ENCODE data around the gene BACH2. TPM values are rescaled to one million over a fixed set of nuclear protein-coding genes. Genes with fewer than 3 reads are reported as not detected.

The BACH2 gene
- total and polyA plus RNA-seq, 2 experiments from 2014 or later: 1.6 to 5.7 TPM

GRCh38 chr6:90253631-90254030, 43.0 kb downstream of the BACH2 start:
- Histone ChIP-seq H3K4me3 (no peak overlapping the region), H3K9me2 (ENCODE audit: insufficient read depth) (no peaks in the 10 kb centered on the region), H2AFZ (no peak overlapping the region), H3F3A (replicated peaks; ENCODE audit: low read depth) (no peaks in the 10 kb centered on the region), H3K4me2 (no peak overlapping the region), H3K79me2 (replicated peaks; ENCODE audit: insufficient read depth) (no peaks in the 10 kb centered on the region), H4K20me1 (replicated peaks; ENCODE audit: insufficient read depth) (no peaks in the 10 kb centered on the region), H3K36me3 (ENCODE audit: insufficient read depth) (no peaks in the 10 kb centered on the region), H3K27me3 (ENCODE audit: insufficient read depth) (no peaks in the 10 kb centered on the region), H3K27ac (ENCODE audit: low read depth) (no peak overlapping the region), H3K4me1 (ENCODE audit: insufficient read depth) (no peaks in the 10 kb centered on the region)
- no peaks in the 10 kb centered on the region for H3K4me1 Mint-ChIP-seq
- no peaks in the 10 kb centered on the region for H3K36me3 Mint-ChIP-seq (ENCODE audit: low read depth)
- no peak for DNase-seq (ENCODE audit: low spot score)
- no peaks in the 10 kb centered on the region for H3K9me3 Mint-ChIP-seq
- no peaks in the 10 kb centered on the region for H3K27me3 Mint-ChIP-seq (ENCODE audit: insufficient read depth, low read depth, poor library complexity)
- ATAC-seq: no peak
- H3K4me3 Mint-ChIP-seq: no peak overlapping the region
- TF ChIP-seq, protein P1, sequence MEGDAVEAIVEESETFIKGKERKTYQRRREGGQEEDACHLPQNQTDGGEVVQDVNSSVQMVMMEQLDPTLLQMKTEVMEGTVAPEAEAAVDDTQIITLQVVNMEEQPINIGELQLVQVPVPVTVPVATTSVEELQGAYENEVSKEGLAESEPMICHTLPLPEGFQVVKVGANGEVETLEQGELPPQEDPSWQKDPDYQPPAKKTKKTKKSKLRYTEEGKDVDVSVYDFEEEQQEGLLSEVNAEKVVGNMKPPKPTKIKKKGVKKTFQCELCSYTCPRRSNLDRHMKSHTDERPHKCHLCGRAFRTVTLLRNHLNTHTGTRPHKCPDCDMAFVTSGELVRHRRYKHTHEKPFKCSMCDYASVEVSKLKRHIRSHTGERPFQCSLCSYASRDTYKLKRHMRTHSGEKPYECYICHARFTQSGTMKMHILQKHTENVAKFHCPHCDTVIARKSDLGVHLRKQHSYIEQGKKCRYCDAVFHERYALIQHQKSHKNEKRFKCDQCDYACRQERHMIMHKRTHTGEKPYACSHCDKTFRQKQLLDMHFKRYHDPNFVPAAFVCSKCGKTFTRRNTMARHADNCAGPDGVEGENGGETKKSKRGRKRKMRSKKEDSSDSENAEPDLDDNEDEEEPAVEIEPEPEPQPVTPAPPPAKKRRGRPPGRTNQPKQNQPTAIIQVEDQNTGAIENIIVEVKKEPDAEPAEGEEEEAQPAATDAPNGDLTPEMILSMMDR (conservative IDR thresholded peaks at IDR 0.05; ENCODE audit: low read depth in 2 of 2): no peak
- TF ChIP-seq NANOG (IDR thresholded peaks at IDR 0.05; ENCODE audit: borderline replicate concordance) (no peak), EZH2 (IDR thresholded peaks at IDR 0.05; ENCODE audit: low read depth, unreplicated experiment) (no peak), ZNF114 (CRISPR knock-in tag; IDR thresholded peaks at IDR 0.05) (no peak), POLR2AphosphoS5 (IDR thresholded peaks at IDR 0.05; ENCODE audit: low read depth) (no peak), EZH2phosphoT487 (IDR thresholded peaks at IDR 0.05; ENCODE audit: unreplicated experiment) (no peak), STAT1 (IDR thresholded peaks at IDR 0.05; ENCODE audit: unreplicated experiment) (no peak), CREB1 (CRISPR knock-in tag; IDR thresholded peaks at IDR 0.05; ENCODE audit: low read depth) (no peak), ZNF331 (CRISPR knock-in tag; IDR thresholded peaks at IDR 0.05; ENCODE audit: low read depth) (no peak), JUNB (IDR thresholded peaks at IDR 0.05; ENCODE audit: unreplicated experiment) (no peak)
- TF ChIP-seq, protein P2, sequence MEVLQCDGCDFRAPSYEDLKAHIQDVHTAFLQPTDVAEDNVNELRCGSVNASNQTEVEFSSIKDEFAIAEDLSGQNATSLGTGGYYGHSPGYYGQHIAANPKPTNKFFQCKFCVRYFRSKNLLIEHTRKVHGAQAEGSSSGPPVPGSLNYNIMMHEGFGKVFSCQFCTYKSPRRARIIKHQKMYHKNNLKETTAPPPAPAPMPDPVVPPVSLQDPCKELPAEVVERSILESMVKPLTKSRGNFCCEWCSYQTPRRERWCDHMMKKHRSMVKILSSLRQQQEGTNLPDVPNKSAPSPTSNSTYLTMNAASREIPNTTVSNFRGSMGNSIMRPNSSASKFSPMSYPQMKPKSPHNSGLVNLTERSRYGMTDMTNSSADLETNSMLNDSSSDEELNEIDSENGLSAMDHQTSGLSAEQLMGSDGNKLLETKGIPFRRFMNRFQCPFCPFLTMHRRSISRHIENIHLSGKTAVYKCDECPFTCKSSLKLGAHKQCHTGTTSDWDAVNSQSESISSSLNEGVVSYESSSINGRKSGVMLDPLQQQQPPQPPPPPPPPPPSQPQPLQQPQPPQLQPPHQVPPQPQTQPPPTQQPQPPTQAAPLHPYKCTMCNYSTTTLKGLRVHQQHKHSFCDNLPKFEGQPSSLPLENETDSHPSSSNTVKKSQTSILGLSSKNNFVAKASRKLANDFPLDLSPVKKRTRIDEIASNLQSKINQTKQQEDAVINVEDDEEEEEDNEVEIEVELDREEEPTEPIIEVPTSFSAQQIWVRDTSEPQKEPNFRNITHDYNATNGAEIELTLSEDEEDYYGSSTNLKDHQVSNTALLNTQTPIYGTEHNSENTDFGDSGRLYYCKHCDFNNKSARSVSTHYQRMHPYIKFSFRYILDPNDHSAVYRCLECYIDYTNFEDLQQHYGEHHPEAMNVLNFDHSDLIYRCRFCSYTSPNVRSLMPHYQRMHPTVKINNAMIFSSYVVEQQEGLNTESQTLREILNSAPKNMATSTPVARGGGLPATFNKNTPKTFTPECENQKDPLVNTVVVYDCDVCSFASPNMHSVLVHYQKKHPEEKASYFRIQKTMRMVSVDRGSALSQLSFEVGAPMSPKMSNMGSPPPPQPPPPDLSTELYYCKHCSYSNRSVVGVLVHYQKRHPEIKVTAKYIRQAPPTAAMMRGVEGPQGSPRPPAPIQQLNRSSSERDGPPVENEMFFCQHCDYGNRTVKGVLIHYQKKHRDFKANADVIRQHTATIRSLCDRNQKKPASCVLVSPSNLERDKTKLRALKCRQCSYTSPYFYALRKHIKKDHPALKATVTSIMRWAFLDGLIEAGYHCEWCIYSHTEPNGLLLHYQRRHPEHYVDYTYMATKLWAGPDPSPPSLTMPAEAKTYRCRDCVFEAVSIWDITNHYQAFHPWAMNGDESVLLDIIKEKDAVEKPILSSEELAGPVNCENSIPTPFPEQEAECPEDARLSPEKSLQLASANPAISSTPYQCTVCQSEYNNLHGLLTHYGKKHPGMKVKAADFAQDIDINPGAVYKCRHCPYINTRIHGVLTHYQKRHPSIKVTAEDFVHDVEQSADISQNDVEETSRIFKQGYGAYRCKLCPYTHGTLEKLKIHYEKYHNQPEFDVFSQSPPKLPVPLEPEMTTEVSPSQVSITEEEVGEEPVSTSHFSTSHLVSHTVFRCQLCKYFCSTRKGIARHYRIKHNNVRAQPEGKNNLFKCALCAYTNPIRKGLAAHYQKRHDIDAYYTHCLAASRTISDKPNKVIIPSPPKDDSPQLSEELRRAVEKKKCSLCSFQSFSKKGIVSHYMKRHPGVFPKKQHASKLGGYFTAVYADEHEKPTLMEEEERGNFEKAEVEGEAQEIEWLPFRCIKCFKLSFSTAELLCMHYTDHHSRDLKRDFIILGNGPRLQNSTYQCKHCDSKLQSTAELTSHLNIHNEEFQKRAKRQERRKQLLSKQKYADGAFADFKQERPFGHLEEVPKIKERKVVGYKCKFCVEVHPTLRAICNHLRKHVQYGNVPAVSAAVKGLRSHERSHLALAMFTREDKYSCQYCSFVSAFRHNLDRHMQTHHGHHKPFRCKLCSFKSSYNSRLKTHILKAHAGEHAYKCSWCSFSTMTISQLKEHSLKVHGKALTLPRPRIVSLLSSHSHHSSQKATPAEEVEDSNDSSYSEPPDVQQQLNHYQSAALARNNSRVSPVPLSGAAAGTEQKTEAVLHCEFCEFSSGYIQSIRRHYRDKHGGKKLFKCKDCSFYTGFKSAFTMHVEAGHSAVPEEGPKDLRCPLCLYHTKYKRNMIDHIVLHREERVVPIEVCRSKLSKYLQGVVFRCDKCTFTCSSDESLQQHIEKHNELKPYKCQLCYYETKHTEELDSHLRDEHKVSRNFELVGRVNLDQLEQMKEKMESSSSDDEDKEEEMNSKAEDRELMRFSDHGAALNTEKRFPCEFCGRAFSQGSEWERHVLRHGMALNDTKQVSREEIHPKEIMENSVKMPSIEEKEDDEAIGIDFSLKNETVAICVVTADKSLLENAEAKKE (CRISPR knock-in tag; IDR thresholded peaks at IDR 0.05): no peak
- TF ChIP-seq, protein P3, sequence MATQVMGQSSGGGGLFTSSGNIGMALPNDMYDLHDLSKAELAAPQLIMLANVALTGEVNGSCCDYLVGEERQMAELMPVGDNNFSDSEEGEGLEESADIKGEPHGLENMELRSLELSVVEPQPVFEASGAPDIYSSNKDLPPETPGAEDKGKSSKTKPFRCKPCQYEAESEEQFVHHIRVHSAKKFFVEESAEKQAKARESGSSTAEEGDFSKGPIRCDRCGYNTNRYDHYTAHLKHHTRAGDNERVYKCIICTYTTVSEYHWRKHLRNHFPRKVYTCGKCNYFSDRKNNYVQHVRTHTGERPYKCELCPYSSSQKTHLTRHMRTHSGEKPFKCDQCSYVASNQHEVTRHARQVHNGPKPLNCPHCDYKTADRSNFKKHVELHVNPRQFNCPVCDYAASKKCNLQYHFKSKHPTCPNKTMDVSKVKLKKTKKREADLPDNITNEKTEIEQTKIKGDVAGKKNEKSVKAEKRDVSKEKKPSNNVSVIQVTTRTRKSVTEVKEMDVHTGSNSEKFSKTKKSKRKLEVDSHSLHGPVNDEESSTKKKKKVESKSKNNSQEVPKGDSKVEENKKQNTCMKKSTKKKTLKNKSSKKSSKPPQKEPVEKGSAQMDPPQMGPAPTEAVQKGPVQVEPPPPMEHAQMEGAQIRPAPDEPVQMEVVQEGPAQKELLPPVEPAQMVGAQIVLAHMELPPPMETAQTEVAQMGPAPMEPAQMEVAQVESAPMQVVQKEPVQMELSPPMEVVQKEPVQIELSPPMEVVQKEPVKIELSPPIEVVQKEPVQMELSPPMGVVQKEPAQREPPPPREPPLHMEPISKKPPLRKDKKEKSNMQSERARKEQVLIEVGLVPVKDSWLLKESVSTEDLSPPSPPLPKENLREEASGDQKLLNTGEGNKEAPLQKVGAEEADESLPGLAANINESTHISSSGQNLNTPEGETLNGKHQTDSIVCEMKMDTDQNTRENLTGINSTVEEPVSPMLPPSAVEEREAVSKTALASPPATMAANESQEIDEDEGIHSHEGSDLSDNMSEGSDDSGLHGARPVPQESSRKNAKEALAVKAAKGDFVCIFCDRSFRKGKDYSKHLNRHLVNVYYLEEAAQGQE (IDR thresholded peaks at IDR 0.05; ENCODE audit: unreplicated experiment): no peak
- TF ChIP-seq, protein P4, sequence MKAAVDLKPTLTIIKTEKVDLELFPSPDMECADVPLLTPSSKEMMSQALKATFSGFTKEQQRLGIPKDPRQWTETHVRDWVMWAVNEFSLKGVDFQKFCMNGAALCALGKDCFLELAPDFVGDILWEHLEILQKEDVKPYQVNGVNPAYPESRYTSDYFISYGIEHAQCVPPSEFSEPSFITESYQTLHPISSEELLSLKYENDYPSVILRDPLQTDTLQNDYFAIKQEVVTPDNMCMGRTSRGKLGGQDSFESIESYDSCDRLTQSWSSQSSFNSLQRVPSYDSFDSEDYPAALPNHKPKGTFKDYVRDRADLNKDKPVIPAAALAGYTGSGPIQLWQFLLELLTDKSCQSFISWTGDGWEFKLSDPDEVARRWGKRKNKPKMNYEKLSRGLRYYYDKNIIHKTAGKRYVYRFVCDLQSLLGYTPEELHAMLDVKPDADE (IDR thresholded peaks at IDR 0.05): no peak
- no peak overlapping the region for H3K27ac Mint-ChIP-seq

Measured in GM23338 (cell line).